Measurements from ENCODE around the gene TMIE. TPM values are rescaled to one million over a fixed set of nuclear protein-coding genes. Genes with fewer than 3 reads are reported as not detected.

Gene TMIE
- total and polyA plus RNA-seq, 10 of the 15 experiments (the other 5 are each of a cell fraction or from before 2014, with no cell fraction given): not detected

DNA sequence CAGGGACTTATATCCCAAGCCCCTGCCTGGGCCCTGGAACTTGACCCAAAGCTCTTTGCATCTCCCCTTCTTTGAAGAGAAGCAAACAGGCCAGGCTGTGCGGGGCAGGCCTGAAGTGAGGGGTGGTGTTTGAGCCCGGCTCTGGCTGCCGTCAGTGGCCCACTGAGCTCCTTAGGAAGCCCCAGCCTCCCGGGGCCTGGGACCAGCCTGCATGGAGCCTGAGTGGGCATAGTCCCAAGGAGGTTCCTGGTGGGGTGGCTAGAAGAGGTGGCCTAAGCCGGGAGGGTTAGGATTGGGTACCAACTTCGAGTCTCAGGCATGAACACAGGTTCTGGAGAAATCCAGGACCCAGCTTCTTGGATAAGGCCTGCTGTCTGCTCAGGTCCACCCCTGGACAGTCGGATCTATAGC lies 6.4 kb downstream of the TMIE start:
- H3K4me2 ChIP-seq (ENCODE audit: control insufficient read depth, insufficient read depth): no peak overlapping the region
- in situ Hi-C loops (cut with MboI): no loop called here
- ChIA-PET POLR2A (interaction anchor here (0.6 kb wide), 1 partner anchor 675 kb away, joined by 5 read pairs; no protein-coding TSS in a partner anchor), CTCF (interaction anchor here (1.2 to 2.0 kb wide), 6 partner anchors 8 to 188 kb away, joined by 3 to 4 read pairs (median 3); no protein-coding TSS in a partner anchor), RAD21 (ENCODE audit: unreplicated experiment) (interaction anchor here (1.9 kb wide), 1 partner anchor 202 kb away, joined by 6 read pairs; no protein-coding TSS in a partner anchor), SMC1A (ENCODE audit: uncharacterized antibody, unreplicated experiment) (interaction anchor here (0.7 to 1.4 kb wide), 2 partner anchors 189 to 218 kb away, joined by 3 to 4 read pairs; no protein-coding TSS in a partner anchor)
- FAIRE-seq: no peak
- intact Hi-C loops (cut with micrococcal nuclease; ENCODE audit: unreplicated experiment): loop anchor here (10.0 kb wide), 1 partner anchor 307 kb away; no protein-coding TSS in a partner anchor
- H4K20me1 ChIP-seq (ENCODE audit: control insufficient read depth, insufficient read depth): no peaks in the 10 kb centered on the region
- H3K9me3 ChIP-seq (replicated peaks; ENCODE audit: control insufficient read depth, insufficient read depth, low read length): no peaks in the 10 kb centered on the region
- H3K27ac ChIP-seq (ENCODE audit: control insufficient read depth, insufficient read depth): no peak overlapping the region
- 48% methylated on average over 7 of the region's 7 CpGs for WGBS (ENCODE audit: insufficient coverage, insufficient replicate concordance, low lambda C conversion rate, missing lambda C conversion rate)
- ATAC-seq: no peak
- no peaks in the 10 kb centered on the region for H3K36me3 ChIP-seq (ENCODE audit: control insufficient read depth in 2 of 2, insufficient read depth in 2 of 2, low read length in 1 of 2)
- H3K9ac ChIP-seq (ENCODE audit: control insufficient read depth, insufficient read depth, low read length): no peak overlapping the region
- H3K4me3 ChIP-seq: no peak overlapping the region
- H2AFZ ChIP-seq (ENCODE audit: control insufficient read depth, low read depth, low read length): no peak overlapping the region
- BruUV-seq (replicated peaks): no TSS peak
- peaks cover 2% of the 10 kb centered on the region; the same call in 1 of the 2 replicates for H3K4me1 ChIP-seq (ENCODE audit: control insufficient read depth, insufficient read depth, low read length)
- no peak for DNase-seq (ENCODE audit: low read depth, low spot score)
- no peaks in the 10 kb centered on the region for H3K27me3 ChIP-seq (replicated peaks in 1 of 2; ENCODE audit: control insufficient read depth in 2 of 2, insufficient read depth in 2 of 2, low read length in 1 of 2)
- H3K79me2 ChIP-seq (ENCODE audit: control insufficient read depth, insufficient read depth, low read length): no peaks in the 10 kb centered on the region
- TF ChIP-seq ATF7 (IDR thresholded peaks at IDR 0.05; ENCODE audit: low read depth) (no peak), ASH2L (IDR thresholded peaks at IDR 0.05; ENCODE audit: borderline replicate concordance, low read depth) (no peak), TCF12 (IDR thresholded peaks at IDR 0.05; ENCODE audit: low read depth, low read length) (no peak), SMC3 (IDR thresholded peaks at IDR 0.05; ENCODE audit: borderline replicate concordance, low read length) (no peak), MTA2 (IDR thresholded peaks at IDR 0.05; ENCODE audit: low read depth) (no peak), HDGF (IDR thresholded peaks at IDR 0.05) (no peak), EGR1 (IDR thresholded peaks at IDR 0.05; ENCODE audit: borderline replicate concordance in 1 of 2, low read depth in 2 of 2, low read length in 2 of 2) (no peak), STAT3 (IDR thresholded peaks at IDR 0.05; ENCODE audit: low read depth, low read length) (no peak), IKZF1 (conservative IDR thresholded peaks at IDR 0.05) (no peak), SUPT20H (IDR thresholded peaks at IDR 0.05; ENCODE audit: borderline replicate concordance, control insufficient read depth, low read depth, low read length) (no peak), TBL1XR1 (IDR thresholded peaks at IDR 0.05; ENCODE audit: low read depth, low read length) (no peak), TARDBP (IDR thresholded peaks at IDR 0.05; ENCODE audit: borderline replicate concordance) (no peak), MYB (IDR thresholded peaks at IDR 0.05; ENCODE audit: borderline replicate concordance, low read depth, low read length) (no peak), SIX5 (IDR thresholded peaks at IDR 0.05; ENCODE audit: low read depth, low read length, severe bottlenecking) (no peak)
- TF ChIP-seq, protein P1, sequence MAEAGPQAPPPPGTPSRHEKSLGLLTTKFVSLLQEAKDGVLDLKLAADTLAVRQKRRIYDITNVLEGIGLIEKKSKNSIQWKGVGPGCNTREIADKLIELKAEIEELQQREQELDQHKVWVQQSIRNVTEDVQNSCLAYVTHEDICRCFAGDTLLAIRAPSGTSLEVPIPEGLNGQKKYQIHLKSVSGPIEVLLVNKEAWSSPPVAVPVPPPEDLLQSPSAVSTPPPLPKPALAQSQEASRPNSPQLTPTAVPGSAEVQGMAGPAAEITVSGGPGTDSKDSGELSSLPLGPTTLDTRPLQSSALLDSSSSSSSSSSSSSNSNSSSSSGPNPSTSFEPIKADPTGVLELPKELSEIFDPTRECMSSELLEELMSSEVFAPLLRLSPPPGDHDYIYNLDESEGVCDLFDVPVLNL (IDR thresholded peaks at IDR 0.05; ENCODE audit: low read depth, low read length): no peak
- TF ChIP-seq, protein P2, sequence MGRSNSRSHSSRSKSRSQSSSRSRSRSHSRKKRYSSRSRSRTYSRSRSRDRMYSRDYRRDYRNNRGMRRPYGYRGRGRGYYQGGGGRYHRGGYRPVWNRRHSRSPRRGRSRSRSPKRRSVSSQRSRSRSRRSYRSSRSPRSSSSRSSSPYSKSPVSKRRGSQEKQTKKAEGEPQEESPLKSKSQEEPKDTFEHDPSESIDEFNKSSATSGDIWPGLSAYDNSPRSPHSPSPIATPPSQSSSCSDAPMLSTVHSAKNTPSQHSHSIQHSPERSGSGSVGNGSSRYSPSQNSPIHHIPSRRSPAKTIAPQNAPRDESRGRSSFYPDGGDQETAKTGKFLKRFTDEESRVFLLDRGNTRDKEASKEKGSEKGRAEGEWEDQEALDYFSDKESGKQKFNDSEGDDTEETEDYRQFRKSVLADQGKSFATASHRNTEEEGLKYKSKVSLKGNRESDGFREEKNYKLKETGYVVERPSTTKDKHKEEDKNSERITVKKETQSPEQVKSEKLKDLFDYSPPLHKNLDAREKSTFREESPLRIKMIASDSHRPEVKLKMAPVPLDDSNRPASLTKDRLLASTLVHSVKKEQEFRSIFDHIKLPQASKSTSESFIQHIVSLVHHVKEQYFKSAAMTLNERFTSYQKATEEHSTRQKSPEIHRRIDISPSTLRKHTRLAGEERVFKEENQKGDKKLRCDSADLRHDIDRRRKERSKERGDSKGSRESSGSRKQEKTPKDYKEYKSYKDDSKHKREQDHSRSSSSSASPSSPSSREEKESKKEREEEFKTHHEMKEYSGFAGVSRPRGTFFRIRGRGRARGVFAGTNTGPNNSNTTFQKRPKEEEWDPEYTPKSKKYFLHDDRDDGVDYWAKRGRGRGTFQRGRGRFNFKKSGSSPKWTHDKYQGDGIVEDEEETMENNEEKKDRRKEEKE (IDR thresholded peaks at IDR 0.05): no peak
- TF ChIP-seq, protein P3, sequence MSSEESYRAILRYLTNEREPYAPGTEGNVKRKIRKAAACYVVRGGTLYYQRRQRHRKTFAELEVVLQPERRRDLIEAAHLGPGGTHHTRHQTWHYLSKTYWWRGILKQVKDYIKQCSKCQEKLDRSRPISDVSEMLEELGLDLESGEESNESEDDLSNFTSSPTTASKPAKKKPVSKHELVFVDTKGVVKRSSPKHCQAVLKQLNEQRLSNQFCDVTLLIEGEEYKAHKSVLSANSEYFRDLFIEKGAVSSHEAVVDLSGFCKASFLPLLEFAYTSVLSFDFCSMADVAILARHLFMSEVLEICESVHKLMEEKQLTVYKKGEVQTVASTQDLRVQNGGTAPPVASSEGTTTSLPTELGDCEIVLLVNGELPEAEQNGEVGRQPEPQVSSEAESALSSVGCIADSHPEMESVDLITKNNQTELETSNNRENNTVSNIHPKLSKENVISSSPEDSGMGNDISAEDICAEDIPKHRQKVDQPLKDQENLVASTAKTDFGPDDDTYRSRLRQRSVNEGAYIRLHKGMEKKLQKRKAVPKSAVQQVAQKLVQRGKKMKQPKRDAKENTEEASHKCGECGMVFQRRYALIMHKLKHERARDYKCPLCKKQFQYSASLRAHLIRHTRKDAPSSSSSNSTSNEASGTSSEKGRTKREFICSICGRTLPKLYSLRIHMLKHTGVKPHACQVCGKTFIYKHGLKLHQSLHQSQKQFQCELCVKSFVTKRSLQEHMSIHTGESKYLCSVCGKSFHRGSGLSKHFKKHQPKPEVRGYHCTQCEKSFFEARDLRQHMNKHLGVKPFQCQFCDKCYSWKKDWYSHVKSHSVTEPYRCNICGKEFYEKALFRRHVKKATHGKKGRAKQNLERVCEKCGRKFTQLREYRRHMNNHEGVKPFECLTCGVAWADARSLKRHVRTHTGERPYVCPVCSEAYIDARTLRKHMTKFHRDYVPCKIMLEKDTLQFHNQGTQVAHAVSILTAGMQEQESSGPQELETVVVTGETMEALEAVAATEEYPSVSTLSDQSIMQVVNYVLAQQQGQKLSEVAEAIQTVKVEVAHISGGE (CRISPR knock-in tag; IDR thresholded peaks at IDR 0.05): no peak

Measured in GM12878 (cell line).